NK-92 treated with Interleukin-12 subunit alpha and Interleukin-12 subunit beta, amount 100 ng/mL, for 24 hours (cell line): ENCODE measurements around the gene WSB2.
A peak's percentile ranks its signal among the peaks of the same experiment; 100 is the strongest.

Experiments
- DNase-seq: peaks from one replicate; lab custom pipeline; 2025; lab: John Stamatoyannopoulos, UW

WSB2 gene

DNA sequence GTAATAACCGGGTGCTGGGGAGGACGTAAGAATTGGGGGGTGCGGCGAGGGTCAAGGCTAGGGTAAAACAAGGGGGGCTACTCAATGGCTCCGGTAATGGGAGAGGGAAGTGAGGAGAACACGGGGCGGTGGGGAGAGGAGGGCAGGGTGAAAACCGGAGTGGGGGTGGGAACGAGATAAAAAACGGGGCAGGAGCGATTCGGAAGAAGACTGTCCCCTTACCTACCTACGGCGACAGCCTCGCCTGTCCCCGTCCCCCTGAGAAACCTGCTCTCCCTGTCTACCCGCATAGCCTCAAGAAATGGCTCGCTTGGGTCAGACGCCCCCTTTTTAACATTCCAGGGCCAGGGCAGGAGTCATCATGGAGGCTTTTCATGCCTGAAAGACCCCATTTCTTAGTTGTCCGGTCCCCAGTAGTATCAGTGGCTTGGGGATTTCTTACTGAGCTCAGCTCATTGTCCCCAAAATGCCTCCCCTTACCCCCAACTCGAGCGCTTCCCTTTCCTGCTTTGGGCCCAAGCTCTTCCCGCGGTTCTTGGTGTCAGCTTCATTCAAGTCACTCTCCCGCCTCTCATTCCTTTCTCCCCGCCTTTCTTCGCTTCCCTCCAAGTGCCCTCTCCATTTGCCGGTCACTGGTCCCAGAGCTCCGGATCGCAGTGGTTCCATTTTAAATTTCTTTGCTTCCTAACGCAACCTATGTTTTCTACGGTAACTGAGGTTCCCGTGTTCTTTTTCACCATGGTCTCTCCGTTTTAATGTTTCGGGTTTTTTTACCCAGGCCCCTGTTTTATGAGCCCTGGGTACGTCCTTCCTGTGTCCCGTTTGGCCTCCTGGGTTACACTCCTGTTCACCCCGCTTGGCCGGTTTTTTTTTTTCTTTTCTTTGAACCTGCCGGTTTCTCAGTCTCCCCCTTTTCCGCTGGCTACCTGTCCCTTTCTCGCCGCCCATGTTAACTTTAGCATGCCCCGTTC lies 1.2 kb upstream of the WSB2 start:
- DNase-seq, result no peak

DNA sequence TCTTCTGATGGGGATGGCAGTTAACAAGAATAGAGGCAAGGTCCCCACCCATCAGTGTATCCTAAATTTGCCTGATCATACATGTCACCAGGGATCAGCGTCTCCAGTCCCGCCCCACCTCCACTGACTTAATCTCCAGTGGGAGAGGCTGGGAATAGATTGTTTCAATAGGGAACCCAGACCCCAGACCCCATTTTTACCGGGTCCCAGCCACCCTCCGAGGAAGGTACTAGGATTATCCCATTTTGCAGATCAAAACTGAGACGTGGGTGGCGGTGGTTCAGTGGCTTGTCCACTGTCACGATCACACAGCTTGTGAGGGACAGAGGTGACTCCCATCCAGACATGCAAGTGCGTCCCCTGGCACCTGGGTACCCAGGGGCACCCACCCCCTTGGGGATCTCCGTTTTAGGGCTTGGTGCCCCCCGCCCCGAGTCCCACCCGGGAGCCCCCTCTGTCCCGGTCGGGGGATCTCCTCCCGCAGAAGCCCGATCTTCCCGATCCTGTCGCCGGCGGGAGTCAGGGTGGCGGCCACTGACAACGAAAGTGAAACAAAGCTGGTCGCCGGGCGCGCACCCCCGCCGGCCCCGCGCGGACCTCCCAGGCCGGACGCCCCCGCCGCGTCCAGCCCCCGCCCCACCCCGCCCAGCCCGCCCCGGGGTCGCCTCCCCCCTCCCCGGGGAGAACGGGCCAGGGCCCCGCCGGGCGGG lies 523 bp downstream of the WSB2 start:
- DNase-seq, result peak; percentile 8

DNA sequence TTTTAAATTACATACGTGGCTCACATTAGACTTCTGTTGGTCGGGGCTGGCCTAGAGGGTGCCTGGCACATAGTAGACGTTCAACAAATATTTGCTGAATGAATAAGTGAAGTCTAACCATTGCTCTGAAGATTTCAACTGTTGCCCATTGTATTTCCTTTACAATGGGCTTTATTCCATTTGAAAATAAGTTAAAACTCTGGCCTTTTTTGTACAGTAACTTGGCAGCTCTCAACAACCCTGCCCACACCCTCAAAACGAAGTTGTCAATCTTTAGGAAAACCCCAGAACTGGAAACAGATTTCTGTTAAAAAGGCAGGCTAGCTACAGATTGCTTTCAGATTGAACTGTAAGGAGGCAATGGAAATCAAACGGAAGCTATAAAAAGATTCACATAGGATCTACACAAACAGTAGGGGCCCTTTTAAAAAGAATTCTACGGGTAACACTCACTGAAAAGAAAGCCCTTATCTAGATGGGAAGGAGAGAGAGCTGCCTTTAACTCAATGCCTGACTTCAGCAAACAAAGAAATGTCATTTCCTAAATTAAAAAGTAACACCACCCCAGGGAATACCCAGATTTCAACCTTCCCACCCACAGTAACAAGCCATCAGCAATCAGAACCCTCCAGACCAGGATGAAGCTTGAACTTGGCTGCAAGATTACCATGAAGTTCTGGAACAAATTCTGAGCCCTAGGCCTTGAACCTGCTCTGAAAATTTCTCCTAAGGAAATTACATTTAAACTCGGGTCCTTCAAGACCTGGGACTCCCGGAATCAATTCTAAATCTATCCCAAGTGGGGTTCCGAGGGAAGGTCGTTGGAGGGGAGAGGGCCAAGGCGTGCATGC lies 1.4 kb downstream of the WSB2 start:
- no peak for DNase-seq

GRCh38 chr12:118058881-118059280 lies 2.1 kb downstream of the WSB2 start:
- DNase-seq, result no peak

GRCh38 chr12:118058227-118058626 lies 2.8 kb downstream of the WSB2 start:
- no peak for DNase-seq

DNA sequence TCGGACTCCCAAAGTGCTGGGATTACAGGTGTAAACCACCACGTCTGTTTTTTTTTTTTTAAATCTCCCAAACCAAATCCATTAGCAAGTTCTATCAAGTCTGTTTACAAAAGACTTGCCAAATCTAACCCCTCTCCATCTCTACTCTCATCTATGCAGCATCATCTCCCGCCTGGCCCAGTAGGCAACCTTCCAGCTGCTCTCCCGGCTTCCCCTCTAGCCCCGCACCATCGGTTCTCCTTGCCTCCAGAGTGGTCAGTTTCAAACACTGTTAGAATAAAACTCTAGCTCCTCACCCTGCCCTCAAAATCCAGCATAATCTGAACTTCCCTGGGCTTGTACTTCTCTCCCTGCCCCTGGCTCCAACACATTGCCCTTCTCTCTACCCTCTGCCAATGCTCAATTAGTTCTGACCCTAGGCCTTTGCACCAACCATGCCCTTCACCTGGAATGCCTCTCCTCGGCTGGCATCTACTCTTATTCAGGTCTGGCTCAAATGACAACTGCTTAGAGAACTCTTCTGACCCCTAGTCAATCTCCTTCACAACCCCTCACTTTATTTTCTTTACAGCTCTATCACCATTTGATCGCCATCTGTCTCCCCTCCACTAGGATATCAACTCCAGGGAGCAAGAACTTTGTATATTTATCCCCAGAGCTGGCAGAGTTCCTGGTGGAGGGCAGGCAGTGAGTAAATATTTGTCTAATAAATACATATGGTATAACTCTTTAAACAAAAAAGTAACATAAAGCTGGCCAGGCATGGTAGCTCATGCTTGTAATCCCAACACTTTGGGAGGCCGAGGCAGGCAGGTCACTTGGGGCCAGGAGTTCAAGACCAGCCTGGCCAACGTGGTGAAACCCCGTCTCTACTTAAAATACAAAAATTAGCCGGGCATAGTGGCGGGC lies 4.9 kb downstream of the WSB2 start:
- no peak for DNase-seq

DNA sequence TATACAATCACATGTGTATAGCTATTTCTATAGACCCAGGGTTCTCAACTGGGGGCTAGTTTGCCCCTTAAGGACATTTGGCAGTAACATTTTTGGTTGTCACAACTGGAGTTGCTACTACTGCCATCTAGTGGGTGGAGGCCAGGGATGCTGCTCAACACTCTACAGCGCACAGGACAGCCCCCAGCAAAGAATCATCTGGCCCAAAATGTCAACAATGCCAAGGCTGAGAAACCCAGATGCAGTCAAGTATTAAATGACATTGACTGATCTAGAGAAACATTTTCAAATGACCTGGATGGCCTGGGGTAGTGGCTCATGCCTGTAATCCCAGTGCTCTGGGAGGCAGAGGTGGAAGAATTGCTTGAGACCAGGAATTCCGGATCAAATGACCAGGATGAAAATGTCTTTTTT lies 5.8 kb downstream of the WSB2 start:
- DNase-seq, result peak; percentile 35

DNA sequence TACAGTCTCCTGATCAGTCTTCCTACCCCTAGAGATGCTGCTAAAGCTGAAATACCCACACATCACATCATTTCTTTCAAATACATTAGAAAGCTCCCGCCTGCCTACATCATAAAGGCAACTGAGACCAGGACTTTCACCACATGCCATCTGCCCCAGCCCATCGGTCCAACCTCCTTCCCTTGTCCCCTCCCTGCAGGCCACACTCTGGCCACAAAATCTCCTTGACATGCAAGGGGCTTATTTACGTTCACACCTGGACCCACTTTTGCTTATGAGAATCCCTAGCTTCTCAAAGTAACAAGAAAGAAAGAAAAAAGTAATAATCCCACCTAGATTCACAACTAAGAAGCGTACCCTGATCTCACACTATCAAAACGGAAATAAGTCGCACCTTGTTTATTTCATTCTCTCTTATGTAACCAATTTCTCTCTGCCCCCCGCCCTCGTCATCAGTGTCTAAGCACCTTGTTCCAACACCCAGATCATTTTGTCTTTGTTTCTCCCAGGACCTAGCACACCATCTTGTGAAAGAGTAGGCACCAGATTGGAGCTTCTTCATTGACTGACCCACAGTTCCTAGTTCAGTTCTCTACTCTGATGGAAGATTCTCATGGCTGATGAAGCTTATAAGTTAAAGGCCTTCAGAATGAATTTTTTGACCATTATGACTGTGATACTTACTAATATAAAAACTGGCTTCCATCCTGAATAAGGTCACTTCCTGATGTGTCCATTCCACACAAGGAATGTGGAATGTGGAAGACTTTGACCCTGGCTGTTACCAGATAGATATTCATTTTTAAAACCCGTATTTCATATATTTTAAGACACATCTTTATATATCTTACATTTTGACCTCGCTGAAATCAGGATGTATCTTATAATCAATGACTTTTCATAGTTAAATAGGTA lies 7.7 kb downstream of the WSB2 start:
- no peak for DNase-seq

DNA sequence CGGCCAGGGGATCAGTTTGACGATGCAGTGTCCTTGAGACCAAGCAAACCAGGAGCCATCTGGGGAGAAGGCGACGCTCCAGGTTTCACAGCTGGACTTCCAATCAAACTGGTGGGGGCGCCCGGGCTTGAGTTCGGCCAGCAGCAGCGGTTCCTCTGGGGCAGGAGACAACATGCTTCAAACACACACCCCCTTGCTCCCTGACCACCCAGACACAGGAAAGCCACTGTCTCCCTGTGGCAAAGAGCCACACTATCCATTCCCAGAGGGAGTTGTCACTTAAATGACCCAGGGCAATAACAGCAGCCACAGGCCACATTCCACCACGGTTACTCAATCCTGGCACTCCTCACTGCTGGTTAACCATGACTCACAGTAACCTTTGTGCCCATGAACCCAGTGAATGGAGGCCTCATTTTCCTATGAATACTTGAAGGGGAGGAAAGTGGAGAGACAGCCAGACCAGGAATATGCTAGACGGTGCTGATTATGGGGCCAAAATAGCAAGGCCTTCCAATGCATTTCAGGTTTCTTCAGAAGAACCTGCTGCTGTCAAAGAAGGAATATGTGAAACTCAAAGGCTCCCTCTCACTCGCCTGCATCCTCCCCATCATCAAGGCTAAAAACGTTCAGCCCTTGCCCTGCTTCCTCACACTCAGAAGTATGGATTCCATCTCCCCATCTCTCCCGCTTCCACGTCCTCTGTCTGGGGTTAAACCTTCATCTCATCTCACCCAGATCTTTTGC lies 8.5 kb downstream of the WSB2 start:
- DNase-seq, result no peak

GRCh38 chr12:118050972-118051910 lies 9.7 kb downstream of the WSB2 start:
- no peak for DNase-seq

DNA sequence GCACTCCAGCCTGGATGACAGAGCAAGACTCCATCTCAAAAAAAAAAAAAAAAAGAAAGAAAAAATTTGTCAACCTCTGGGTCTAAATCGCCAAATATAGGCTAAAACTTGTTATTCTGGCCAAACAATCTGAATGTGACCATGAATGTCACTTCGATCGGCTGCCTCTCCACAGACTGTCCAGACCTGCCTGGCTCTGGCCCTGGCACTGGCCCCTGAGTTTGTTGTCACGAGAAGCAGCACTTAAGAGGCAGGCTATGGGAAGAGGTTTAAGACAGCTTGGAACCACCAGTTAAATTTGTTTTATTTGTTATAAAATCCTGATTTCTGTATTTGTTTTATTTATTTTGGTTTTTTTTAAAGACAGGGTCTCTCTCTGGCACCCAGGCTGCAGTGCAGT lies 14.5 kb downstream of the WSB2 start:
- no peak for DNase-seq

DNA sequence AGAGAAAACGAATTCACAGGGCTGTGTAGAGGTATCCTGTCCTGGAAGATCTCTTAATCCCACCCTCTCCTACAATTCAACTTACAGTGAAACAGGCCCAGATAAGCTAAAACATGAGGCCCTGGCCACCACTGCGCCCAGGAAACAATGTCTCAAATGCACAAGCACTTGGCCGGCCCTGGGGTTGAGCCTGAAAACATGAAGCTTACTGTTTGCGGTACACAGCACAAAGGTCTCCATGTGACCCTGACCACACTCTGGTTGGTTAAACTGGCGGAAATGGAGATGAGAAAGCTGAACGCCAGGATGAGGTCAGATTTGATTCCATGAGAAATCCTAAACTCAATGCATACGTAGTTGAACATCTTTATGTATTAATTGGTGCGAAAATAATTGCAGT lies 16.4 kb downstream of the WSB2 start:
- no peak for DNase-seq

GRCh38 chr12:118044075-118044474 lies 16.9 kb downstream of the WSB2 start:
- DNase-seq, result no peak

DNA sequence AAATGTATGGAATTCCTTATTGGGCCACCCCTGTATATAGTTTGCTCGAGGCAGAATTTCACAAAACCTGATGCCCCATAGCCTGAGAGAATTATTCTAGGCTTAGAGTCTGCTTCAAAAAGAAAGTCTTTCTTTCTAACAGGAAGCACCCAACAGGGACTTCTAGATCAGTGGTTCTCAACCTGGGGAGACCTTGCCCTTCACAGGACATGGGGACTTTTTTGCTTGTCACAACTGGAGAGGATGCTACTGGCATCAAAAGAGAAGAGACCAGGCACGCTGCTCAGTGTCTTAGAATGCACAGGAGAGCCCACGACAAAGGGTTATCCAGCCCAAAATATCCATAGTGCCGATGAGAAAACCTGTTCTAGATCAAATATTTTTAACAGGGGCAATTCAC lies 18.9 kb downstream of the WSB2 start:
- no peak for DNase-seq

DNA sequence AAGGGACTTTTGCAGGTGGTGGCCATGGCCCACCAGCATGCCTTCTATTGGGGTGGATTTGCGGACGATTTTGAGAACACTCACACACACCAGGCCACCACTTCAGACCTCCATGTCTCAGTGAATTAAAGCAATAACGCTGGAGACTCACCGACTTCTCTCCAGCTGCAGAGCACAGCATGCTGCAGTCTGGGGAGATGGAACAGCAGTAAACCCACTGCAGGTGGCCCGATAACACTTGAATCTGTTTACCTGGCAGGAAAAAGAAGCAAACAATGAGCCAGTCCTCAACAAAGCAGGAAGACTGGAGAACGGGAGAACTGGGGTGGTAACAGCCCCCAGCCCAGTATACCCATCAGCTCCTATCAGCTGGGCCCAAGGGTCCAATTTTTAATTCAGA lies 22.8 kb downstream of the WSB2 start:
- no peak for DNase-seq

DNA sequence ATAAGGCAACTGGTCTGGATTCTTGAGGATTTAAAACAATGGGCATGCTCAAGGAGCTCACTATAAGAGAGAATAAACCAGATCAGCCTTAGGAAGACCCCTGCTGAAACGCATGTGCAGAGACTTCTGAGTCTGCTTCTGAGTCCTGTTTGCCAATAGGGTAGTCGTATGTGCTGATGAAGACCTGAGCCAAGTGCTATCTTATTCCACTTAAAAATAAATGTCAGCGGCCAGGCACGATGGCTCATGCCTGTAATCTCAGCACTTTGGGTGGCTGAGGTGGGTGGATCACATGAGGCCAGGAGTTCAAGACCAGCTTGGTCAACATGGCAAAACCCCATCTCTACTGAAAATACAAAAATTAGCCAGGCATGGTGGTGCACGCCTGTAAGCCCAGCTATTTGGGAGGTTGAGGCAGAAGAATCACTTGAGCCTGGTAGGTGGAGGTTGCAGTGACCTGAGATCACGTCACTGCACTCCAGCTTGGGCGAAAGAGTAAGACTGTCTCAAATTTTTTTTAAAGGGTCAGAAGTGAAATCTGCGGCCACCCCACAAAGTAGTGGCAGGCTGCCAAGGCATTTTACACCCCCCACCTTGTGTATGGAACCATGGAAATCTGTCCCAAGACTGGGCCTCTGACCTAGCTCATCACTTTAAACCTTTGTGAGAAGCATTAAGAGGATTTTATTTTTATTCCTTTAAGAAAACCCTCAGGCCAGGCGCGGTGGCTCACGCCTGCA lies 24.1 kb downstream of the WSB2 start:
- no peak for DNase-seq

- no peak for DNase-seq
These were observed 25.6 kb downstream of the WSB2 start for GRCh38 chr12:118035190-118036041.
